Uterus (tissue), 2 donors: ENCODE measurements around the gene LBHD2.

Experiments used
- CTCF ChIP-seq, 4 experiments: fragments of 200-600 bp in 2 of 4; fragments of 450-650 bp in 2 of 4; sonication (generic) in 2 of 4; IDR thresholded peaks; one replicate each; pipeline ENCODE4 v1.5.1; 2016 to 2019; ENCODE audit warnings: antibody characterized with exemption in 4 of 4, mild to moderate bottlenecking in 2 of 4, moderate library complexity in 1 of 4
- POLR2A ChIP-seq, 2 donors: fragments of 450-650 bp; IDR thresholded peaks; one replicate each; pipeline ENCODE4 v1.6.1; 2016; ENCODE audit warnings: antibody characterized with exemption in 2 of 2, mild to moderate bottlenecking in 1 of 2, moderate library complexity in 1 of 2

GRCh38 chr14:103111232-103111868 is 27.3 kb downstream of the LBHD2 start:
- TF ChIP-seq CTCF (IDR thresholded peaks at IDR 0.05) (no peak), POLR2A (IDR thresholded peaks at IDR 0.05) (no peak)
